Cortex of kidney (tissue), 1 donor: Measurements from ENCODE around the gene AFF3.
"Not testable (repeated sequence)": the region's sequence is repeated elsewhere in the genome, so short reads cannot be mapped to it uniquely, and the experiment has no call there.

Experiments used
- DNase-seq: peaks from one replicate; lab custom pipeline; 2025; lab: John Stamatoyannopoulos, UW

The AFF3 gene

GRCh38 chr2:100142393-100142792, at the start of gene AFF3:
AFF3 (minus strand) TSS chr2:100142590; CDS start chr2:100104454, 38,136 bp downstream.
- no peak for DNase-seq

- DNase-seq, result no peak
These were observed 47.0 kb upstream of the AFF3 start for GRCh38 chr2:100189387-100189786.

DNA sequence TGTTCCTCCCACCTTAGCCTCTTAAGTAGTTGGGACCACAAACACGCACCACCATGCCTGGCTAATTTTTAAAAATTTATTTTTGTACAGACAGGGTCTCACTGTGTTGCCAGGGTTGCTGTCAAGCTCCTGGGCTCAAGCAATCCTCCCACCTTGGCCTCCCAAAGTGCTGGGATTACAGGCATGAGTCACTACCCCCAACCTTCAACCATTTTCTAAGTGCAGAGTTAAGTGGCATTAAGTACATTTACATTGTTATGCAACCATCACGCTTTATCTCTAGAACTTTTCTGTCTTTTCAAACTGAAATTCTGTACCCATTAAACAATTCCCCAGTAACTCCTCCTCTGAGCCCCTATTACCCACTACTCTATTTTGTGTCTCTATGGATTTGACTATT, 45.9 kb upstream of the AFF3 start:
- no peak for DNase-seq

DNA sequence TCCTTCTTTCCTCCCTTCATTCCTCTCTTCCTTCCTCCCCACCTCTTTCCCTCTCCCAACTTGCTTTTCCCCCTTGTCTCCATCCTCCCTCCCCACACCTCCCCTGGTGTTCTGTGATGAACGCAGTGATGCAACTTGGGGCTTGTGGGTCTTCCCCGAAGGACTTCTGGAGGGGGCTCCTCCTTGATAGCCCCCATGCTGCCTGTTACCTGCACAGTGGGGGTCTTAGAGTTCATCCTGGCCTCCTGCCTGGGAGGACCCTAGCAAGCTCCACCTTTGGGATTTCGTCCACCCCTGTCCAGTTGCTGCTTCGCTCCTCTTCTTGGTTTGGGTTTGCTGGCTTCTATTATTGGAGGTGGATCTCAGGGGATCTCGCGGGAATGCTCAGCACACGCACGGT, 43.7 kb upstream of the AFF3 start:
- DNase-seq, result no peak

DNA sequence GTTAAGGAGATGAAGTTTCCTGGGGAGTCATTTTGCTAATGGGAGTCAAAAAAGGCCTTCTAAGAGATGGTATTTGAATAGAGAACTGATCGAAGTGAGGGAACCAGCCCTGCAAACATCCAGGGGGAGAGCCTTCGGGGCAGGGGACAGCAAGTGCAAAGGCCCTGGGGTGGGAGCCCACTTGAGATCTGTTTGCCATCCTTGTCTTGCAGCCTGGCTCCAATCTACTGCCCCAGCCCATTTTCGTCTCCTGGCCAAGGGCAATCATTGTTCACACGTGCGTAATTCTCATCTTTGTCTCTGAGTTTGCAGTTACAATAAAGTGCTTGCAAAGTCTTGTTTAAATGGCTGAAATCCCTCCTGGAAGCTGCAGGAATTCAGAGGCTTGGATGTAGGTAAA, 43.1 kb upstream of the AFF3 start:
- no peak for DNase-seq

- no peak for DNase-seq
These were observed 42.7 kb upstream of the AFF3 start for GRCh38 chr2:100185105-100185504.

GRCh38 chr2:100184055-100184737, 41.8 kb upstream of the AFF3 start:
- no peak for DNase-seq

DNA sequence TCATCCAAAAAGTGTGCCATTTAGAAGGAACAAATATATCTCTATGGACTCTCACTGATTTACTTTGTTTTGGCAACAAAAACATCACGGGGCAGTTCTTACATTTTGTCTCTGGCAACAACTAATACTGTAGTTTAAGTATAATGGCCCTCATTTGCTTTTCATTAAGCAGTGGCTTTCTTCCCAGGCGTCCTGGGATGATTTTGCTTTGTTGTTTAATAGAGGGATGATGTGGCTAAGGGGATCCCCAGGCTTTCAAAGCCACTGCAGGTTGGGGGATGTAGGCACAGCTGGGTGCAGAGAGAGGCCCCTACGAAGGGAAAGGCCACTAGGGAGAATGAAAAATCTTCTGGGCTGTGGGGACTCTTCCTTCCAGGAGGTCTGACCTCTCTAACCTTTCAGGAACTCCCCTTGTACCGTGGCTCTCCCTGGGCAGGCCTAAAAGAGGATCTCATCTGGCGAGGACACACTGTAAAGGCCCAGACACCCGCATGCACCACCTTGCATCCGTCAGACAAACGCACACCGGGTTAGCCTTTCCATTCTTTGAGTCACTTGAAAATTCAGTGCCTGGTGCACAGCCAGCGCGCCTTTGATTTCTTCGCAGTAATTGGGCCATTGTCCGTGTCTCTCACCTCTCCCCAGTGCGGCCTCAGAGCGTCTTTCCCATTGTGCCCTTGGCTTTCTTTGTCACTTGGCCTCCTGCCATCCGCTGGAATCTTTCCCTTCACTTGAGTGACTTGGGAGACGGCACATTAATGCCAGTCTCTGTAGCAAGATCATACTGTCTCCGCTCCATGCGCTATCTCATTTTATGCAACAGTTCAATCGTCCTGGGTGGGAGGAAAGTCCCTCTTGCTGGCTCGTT, 40.3 kb upstream of the AFF3 start:
- DNase-seq, result no peak

GRCh38 chr2:100180503-100180902, 38.1 kb upstream of the AFF3 start:
- DNase-seq, result no peak

- DNase-seq, result no peak
These were observed 37.4 kb upstream of the AFF3 start for GRCh38 chr2:100179806-100180205.

DNA sequence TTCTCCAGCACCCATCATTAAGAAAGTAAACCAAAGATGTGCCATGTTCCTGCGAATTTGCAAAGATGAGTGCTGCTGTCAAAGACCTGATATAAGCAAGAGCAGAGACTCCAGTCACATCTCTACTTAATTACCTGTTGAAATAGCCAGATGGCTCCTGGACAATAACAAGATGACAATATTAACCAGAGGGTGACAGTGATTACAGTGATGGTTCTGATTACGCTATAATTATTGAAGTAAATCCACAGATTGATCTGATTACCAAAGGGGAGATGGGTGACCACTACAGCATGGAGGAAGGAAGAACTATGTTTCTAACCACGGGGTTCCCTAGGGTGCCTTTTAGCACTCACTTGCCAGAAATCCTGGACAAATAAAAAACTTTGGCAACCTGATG, 36.5 kb upstream of the AFF3 start:
- DNase-seq, result no peak

DNA sequence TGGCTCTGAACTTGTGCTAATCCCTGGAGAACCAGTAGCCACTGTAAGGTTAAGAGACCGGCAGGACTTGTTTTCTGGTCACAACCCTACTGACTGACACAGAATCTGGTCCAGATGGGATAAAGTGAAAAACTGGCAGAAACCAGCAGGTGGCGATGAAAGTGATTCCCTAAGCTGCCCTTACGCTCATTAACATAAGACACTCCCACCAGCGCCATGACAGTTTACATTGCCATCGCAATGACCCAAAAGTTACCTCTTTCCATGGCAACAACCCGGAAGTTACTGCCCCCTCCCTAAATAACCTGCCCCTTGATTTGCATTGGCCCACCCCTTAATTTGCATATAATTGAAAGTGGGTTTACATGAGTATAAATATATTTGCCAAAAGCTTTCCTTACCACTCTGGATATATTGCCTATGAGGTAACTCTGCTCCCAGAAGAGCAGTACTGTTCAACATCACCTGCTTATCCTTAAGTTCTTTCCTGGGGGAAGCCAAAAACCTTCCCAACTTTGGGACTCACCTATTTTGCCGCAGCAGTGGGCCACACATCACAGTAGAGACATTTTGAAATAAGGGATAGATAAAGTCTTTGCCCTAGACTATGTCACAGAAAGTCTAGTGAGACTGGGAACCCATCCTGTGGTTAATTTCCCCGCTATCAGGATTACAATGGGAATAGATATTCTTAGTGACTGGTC, 35.8 kb upstream of the AFF3 start:
- DNase-seq, result no peak

DNA sequence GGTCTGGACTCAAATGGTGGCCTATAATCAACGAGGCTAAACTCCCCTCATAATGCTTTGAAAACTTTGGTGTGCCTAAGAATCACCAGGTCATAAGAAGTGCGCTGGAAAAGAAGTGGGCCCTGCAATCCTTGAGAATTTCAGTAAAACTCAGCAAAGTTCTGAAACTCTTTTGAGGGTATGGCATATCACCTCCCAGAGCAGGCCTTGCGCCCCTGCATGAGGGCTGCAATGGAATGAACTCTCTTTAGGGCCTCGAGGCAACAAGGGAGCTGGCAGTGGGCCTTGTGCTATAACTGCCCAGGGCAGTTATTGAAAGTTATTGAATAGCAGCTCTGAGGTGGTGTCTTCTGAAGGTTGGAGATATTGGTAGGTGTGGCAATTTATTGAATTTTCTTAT, 34.5 kb upstream of the AFF3 start:
- DNase-seq, result no peak

DNA sequence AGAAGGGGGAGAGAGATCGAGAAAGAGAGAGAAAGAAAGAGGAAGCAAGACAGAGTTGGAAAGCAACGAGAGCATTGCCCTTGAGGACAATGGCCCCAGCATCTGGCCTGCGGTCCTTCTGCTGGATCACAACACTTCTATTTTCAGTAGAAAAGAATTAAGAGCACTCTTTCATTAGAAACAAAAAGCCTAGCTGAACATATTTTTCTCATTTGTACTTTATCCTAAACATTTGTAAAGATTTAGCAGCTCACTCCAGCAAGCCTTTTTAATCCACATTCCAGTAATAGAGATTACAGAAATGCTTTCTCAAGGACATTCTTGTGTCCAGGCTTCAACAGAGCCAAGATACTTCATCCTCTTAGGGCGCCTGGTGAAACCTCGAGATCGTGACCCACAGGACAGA, 31.6 kb upstream of the AFF3 start:
- no peak for DNase-seq

DNA sequence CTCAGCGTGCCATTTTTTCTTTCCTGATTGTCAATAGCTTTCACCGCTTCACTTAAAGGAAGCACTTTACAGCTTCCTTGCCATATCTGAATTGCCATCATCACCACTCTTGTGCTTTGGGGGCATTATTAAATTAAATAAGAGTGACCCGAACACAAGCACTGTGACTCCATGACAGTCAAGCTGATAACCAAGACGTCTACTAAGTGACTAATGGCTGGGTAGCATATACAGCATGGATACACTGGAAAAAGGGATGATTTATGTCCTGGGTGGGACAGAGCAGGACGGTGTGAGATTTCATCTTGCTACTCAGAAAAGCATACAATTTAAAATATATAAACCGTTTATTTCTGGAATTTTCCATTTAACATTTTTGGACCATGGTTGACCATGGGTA, 24.3 kb upstream of the AFF3 start:
- no peak for DNase-seq

DNA sequence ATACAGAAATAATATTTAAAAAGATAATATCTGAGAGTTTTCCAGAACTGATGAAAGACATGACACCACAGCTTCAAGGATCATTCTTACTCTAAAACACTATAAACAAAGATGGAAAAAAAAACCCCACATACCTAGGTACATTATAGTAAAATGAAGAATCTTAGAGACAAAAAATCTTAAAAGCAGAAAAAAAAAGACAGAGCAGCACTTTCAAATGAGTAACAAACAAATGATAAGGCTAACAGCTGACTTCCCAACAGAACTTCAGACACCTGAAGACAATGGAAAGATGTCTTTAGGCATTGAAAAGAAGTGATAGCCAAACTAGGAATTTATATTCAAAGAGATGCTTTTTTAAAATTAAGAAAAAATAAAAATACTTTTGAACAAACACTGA, 21.2 kb upstream of the AFF3 start:
- no peak for DNase-seq

- no peak for DNase-seq
These were observed 19.7 kb upstream of the AFF3 start for GRCh38 chr2:100161945-100162620.

DNA sequence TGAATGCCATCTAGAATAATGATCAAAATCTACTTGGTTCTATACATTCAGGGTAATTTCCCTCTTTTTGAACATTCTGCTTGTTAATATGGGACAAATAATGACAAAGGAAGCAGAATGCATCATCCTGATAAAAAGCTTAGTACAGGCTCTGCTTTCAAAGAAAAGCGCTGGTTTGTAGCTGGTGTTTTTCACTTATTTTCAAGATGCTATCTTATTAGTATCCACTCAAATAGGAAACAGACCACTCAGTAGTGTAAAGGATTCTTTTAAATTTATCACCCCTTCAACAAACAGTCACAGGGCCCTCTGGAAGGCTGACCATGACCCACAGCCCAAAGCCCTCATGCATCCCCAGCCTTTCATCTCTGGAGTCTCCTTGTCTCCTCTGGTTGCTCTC, 18.0 kb upstream of the AFF3 start:
- no peak for DNase-seq

- not testable (repeated sequence) for DNase-seq
These were observed 9.4 kb upstream of the AFF3 start for GRCh38 chr2:100151832-100152231.

- DNase-seq, result no peak
These were observed 8.9 kb upstream of the AFF3 start for GRCh38 chr2:100151310-100151709.

- no peak for DNase-seq
These were observed 6.5 kb upstream of the AFF3 start for GRCh38 chr2:100148883-100149282.

- no peak for DNase-seq
These were observed 4.2 kb upstream of the AFF3 start for GRCh38 chr2:100146657-100146960.
